Ishikawa (cell line): ENCODE results near the gene APOBEC3G.

ENCODE experiments used
- CEBPB ChIP-seq: IDR thresholded peaks from 2 replicates; pipeline ENCODE4 v1.6.1; 2012
- CREB1 ChIP-seq: IDR thresholded peaks from 2 replicates; pipeline ENCODE4 v1.6.1; 2012; ENCODE audit warnings: low read depth
- EGR1 ChIP-seq: IDR thresholded peaks from 2 replicates; pipeline ENCODE4 v1.6.1; 2012
- EP300 ChIP-seq: IDR thresholded peaks from 2 replicates; pipeline ENCODE4 v1.6.1; 2012; ENCODE audit warnings: borderline replicate concordance
- FOXM1 ChIP-seq: IDR thresholded peaks from 2 replicates; pipeline ENCODE4 v1.6.1; 2012; ENCODE audit warnings: low read depth, borderline replicate concordance
- RAD21 ChIP-seq: IDR thresholded peaks from 2 replicates; pipeline ENCODE4 v1.6.1; 2012; ENCODE audit warnings: low read depth
- REST ChIP-seq: IDR thresholded peaks from 2 replicates; pipeline ENCODE4 v1.6.1; 2012; ENCODE audit warnings: low read depth, mild to moderate bottlenecking
- TF ChIP-seq, protein P1 (sequence below): IDR thresholded peaks from 2 replicates; pipeline ENCODE4 v1.6.1; 2012

GRCh38 chr22:39122772-39123470 is 45.8 kb downstream of the APOBEC3G start:
- TF ChIP-seq FOXM1 (no peak), RAD21 (no peak), CREB1 (no peak), EP300 (no peak), EGR1 (no peak), REST (no peak), CEBPB (no peak)
- TF ChIP-seq, protein P1, sequence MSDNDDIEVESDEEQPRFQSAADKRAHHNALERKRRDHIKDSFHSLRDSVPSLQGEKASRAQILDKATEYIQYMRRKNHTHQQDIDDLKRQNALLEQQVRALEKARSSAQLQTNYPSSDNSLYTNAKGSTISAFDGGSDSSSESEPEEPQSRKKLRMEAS = no peak
